ENCODE results near the gene FUT1. TPM values are rescaled to one million over a fixed set of nuclear protein-coding genes. Genes with fewer than 3 reads are reported as not detected.
A peak's percentile ranks its signal among the peaks of the same experiment; 100 is the strongest.

FUT1 gene
- total and polyA plus RNA-seq, 2 donors (not counting 3 experiments of a cell fraction or from before 2014, with no cell fraction given) = 1.9 to 4.8 TPM

- Histone ChIP-seq H2AFZ (ENCODE audit: low read depth, low read length) (peak overlapping the region; percentile 85), H3K4me3 (replicated peaks in 1 of 3; ENCODE audit: insufficient read depth in 1 of 3, low read depth in 1 of 3, low read length in 3 of 3) (peak overlapping the region; percentile 37 to 63 (median 50)), H4K20me1 (replicated peaks; ENCODE audit: control insufficient read depth, extremely low read depth, insufficient read depth, low read length) (no peaks in the 10 kb centered on the region), H3K4me2 (ENCODE audit: insufficient read depth, low read length) (peak overlapping the region; percentile 61), H3K4me1 (ENCODE audit: control insufficient read depth, extremely low read depth, insufficient read depth, low read length) (peaks cover 15% of the 10 kb centered on the region), H3K27ac (ENCODE audit: insufficient read depth, low read depth, low read length) (no peak overlapping the region), H3K9me3 (replicated peaks; ENCODE audit: control insufficient read depth, insufficient read depth, low read length) (no peaks in the 10 kb centered on the region), H3K79me2 (ENCODE audit: control insufficient read depth, insufficient read depth, low read length) (no peaks in the 10 kb centered on the region), H3K27me3 (ENCODE audit: control insufficient read depth in 2 of 2, insufficient read depth in 2 of 2, low read length in 2 of 2) (no peaks in the 10 kb centered on the region), H3K9ac (replicated peaks; ENCODE audit: extremely low read depth, insufficient read depth, low read length) (peak overlapping the region; percentile 7), H3K36me3 (ENCODE audit: control insufficient read depth in 2 of 2, extremely low read depth in 1 of 2, insufficient read depth in 2 of 2, low read length in 2 of 2) (no peaks in the 10 kb centered on the region), H3K9me1 (replicated peaks; ENCODE audit: control insufficient read depth, extremely low read depth, insufficient read depth, low read length) (no peaks in the 10 kb centered on the region)
- DNase-seq (ENCODE audit: low read depth, low spot score) (no peak), FAIRE-seq (no peak)
- TF ChIP-seq EZH2 (IDR thresholded peaks at IDR 0.05; ENCODE audit: borderline replicate concordance, low read depth, low read length, severe bottlenecking) (no peak), POLR2A (IDR thresholded peaks at IDR 0.05; ENCODE audit: low read depth, low read length) (no peak), POLR2AphosphoS5 (IDR thresholded peaks at IDR 0.05; ENCODE audit: insufficient read depth, low read depth, low read length) (no peak), FOS (IDR thresholded peaks at IDR 0.05; ENCODE audit: borderline replicate concordance, insufficient read depth, low read length) (no peak), JUN (IDR thresholded peaks at IDR 0.05; ENCODE audit: borderline replicate concordance, insufficient read depth, insufficient read length, low read depth) (no peak), GATA2 (IDR thresholded peaks at IDR 0.05; ENCODE audit: insufficient read depth, insufficient read length, low read depth, low read length) (no peak), MYC (IDR thresholded peaks at IDR 0.05; ENCODE audit: low read depth, low read length) (no peak)
- TF ChIP-seq, protein P1, sequence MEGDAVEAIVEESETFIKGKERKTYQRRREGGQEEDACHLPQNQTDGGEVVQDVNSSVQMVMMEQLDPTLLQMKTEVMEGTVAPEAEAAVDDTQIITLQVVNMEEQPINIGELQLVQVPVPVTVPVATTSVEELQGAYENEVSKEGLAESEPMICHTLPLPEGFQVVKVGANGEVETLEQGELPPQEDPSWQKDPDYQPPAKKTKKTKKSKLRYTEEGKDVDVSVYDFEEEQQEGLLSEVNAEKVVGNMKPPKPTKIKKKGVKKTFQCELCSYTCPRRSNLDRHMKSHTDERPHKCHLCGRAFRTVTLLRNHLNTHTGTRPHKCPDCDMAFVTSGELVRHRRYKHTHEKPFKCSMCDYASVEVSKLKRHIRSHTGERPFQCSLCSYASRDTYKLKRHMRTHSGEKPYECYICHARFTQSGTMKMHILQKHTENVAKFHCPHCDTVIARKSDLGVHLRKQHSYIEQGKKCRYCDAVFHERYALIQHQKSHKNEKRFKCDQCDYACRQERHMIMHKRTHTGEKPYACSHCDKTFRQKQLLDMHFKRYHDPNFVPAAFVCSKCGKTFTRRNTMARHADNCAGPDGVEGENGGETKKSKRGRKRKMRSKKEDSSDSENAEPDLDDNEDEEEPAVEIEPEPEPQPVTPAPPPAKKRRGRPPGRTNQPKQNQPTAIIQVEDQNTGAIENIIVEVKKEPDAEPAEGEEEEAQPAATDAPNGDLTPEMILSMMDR (IDR thresholded peaks at IDR 0.05; ENCODE audit: extremely low read depth in 1 of 2, insufficient read depth in 1 of 2, low read depth in 1 of 2, low read length in 2 of 2) = peak in 1 of 2 donors; percentile 19
- no TSS peak for BruUV-seq (replicated peaks)
- intact Hi-C loops (cut with micrococcal nuclease) = no loop called here
- CTCF ChIA-PET = interaction anchor here (0.6 to 3.9 kb wide), 15 partner anchors 9 to 257 kb away, joined by 3 to 31 read pairs (median 5); partner anchors contain the start of genes CA11 and FUT2
- POLR2A ChIA-PET = interaction anchor here (1.0 kb wide), 1 partner anchor 12 kb away, joined by 3 read pairs; no protein-coding TSS in a partner anchor
- dilution Hi-C loops (cut with MboI; ENCODE audit: extremely low pct_ligation_motif_present, low sequenced_read_pairs) = no loop called here
These were observed 39.2 kb downstream of the FUT1 start for GRCh38 chr19:48713041-48713863.
